Gastroesophageal sphincter (tissue), 4 donors: Measurements from ENCODE around the gene TTLL5. TPM values are rescaled to one million over a fixed set of nuclear protein-coding genes. Genes with fewer than 3 reads are reported as not detected.

Experiments
- ATAC-seq: fragments of 150-250 bp; one replicate; pipeline ENCODE4 v1.9.1; 2016; ENCODE audit warnings: mild to moderate bottlenecking, moderate library complexity
- H3K27ac ChIP-seq, 4 donors: fragments of 200-600 bp; sonication (generic) in 3 of 4; 1 replicate in 3 of 4; 2 replicates in 1 of 4; pipeline ENCODE4 v1.5.1; 2016 to 2019
- H3K27me3 ChIP-seq: fragments of 200-600 bp; sonication (generic); one replicate; pipeline ENCODE4 v1.5.1; 2019
- H3K36me3 ChIP-seq, 2 donors: fragments of 200-600 bp; sonication (generic); one replicate each; pipeline ENCODE4 v1.5.1; 2019; ENCODE audit warnings: control low read depth in 1 of 2
- H3K4me1 ChIP-seq, 3 donors: fragments of 200-600 bp; sonication (generic); 1 replicate in 2 of 3; 2 replicates in 1 of 3; pipeline ENCODE4 v1.5.1; 2016 to 2019; ENCODE audit warnings: control low read depth in 2 of 3
- H3K4me3 ChIP-seq, 2 donors: fragments of 200-600 bp; sonication (generic); one replicate each; pipeline ENCODE4 v1.5.1; 2019; ENCODE audit warnings: mild to moderate bottlenecking in 1 of 2, moderate library complexity in 1 of 2
- H3K9me3 ChIP-seq, 3 donors: fragments of 200-600 bp; sonication (generic); one replicate each; pipeline ENCODE4 v1.5.1; 2017 to 2019; ENCODE audit warnings: control low read depth in 2 of 3
- CTCF ChIP-seq, 4 experiments: fragments of 200-600 bp in 2 of 4; fragments of 450-650 bp in 2 of 4; sonication (generic) in 1 of 4; IDR thresholded peaks; one replicate each; pipeline ENCODE4 v1.5.1; 2017 to 2019; ENCODE audit warnings: antibody characterized with exemption in 4 of 4, mild to moderate bottlenecking in 2 of 4, moderate library complexity in 2 of 4
- EP300 ChIP-seq: sonication (generic); formaldehyde crosslinking; IDR thresholded peaks from one replicate; pipeline ENCODE4 v1.6.1; 2017; ENCODE audit warnings: antibody characterized with exemption, mild to moderate bottlenecking
- POLR2A ChIP-seq, 2 donors: fragments of 450-650 bp; IDR thresholded peaks; one replicate each; pipeline ENCODE4 v1.6.1; 2017; ENCODE audit warnings: antibody characterized with exemption in 2 of 2, mild to moderate bottlenecking in 2 of 2, moderate library complexity in 1 of 2
- POLR2AphosphoS5 ChIP-seq: sonication (generic); formaldehyde crosslinking; IDR thresholded peaks from one replicate; pipeline ENCODE4 v1.6.1; 2017; ENCODE audit warnings: antibody characterized with exemption
- WGBS, 2 donors: methylation state at CpG; one replicate each; pipeline ENCODE4 v1.1.5; 2018; ENCODE audit warnings: low coverage in 1 of 2; 5-methylcytosine and 5-hydroxymethylcytosine counted together
- total RNA-seq, 4 donors: library from RNA; depleted of rRNA; stranded (reverse); fragments of >200 nt; gene quantifications; one replicate each; pipeline ENCODE4 v1.1.0, GENCODE V29; 2016

The TTLL5 gene
- 10 to 100 TPM; 18.1 to 30.0 (median 22.1) TPM for total RNA-seq

- Histone ChIP-seq H3K9me3 (no peaks in the 10 kb centered on the region), H3K27me3 (no peaks in the 10 kb centered on the region), H3K27ac (peak within 1 kb of the TSS; percentile 56 to 91 (median 90)), H3K4me1 (peaks cover 0 to 36% (median 8%) of the 10 kb centered on the region in 3 donors), H3K36me3 (peaks cover 0 to 20% of the 10 kb centered on the region in 2 donors), H3K4me3 (peak within 1 kb of the TSS; percentile 88 to 91)
- peak; percentile 98 for ATAC-seq
- 1 to 3% methylated on average over 6 to 25 of the region's 60 CpGs for WGBS, 2 donors
- TF ChIP-seq CTCF (IDR thresholded peaks at IDR 0.05) (peak in 1 of 4 experiments; percentile 4), POLR2AphosphoS5 (peak; percentile 54), EP300 (no peak), POLR2A (IDR thresholded peaks at IDR 0.05) (peak; percentile 36 to 39)
Observed at GRCh38 chr14:75660630-75661498, at the start of gene TTLL5, which contains the start of gene ERG28. Gene TTLL5, plus strand, starts transcription at chr14:75661246. Its CDS starts 1,904 bp downstream, at chr14:75663150. Gene ERG28, minus strand, starts transcription at chr14:75660876. Its CDS starts 3,374 bp downstream, at chr14:75657502.

- Histone ChIP-seq H3K9me3 (peaks cover 0 to 4% (median 0%) of the 10 kb centered on the region in 3 donors), H3K4me3 (no peak overlapping the region), H3K4me1 (peaks cover 2 to 25% (median 6%) of the 10 kb centered on the region in 3 donors), H3K36me3 (no peaks in the 10 kb centered on the region), H3K27ac (no peak overlapping the region), H3K27me3 (no peaks in the 10 kb centered on the region)
- 69 to 100% methylated on average over 1 to 3 of the region's 4 CpGs for WGBS, 2 donors
- no peak for ATAC-seq
- TF ChIP-seq POLR2A (IDR thresholded peaks at IDR 0.05) (no peak), EP300 (no peak), POLR2AphosphoS5 (no peak), CTCF (IDR thresholded peaks at IDR 0.05) (no peak)
Observed at GRCh38 chr14:75612157-75612556, 48.9 kb upstream of the TTLL5 start.

- H3K36me3 ChIP-seq, result no peaks in the 10 kb centered on the region
- no peaks in the 10 kb centered on the region for H3K9me3 ChIP-seq
- H3K27me3 ChIP-seq, result no peaks in the 10 kb centered on the region
- ATAC-seq, result no peak
- 56 to 67% methylated on average over 1 to 4 of the region's 4 CpGs for WGBS, 2 donors
- H3K4me3 ChIP-seq, result no peak overlapping the region
- no peak for TF ChIP-seq CTCF (IDR thresholded peaks at IDR 0.05)
- no peak for TF ChIP-seq POLR2A (IDR thresholded peaks at IDR 0.05)
- TF ChIP-seq EP300, result no peak
- TF ChIP-seq POLR2AphosphoS5, result no peak
- H3K4me1 ChIP-seq, result peaks cover 2 to 21% (median 6%) of the 10 kb centered on the region in 3 donors
- no peak overlapping the region for H3K27ac ChIP-seq
Observed at GRCh38 chr14:75614179-75614578, 46.9 kb upstream of the TTLL5 start.

- no peaks in the 10 kb centered on the region for H3K27me3 ChIP-seq
- no peak overlapping the region for H3K4me3 ChIP-seq
- TF ChIP-seq POLR2AphosphoS5 (no peak), POLR2A (IDR thresholded peaks at IDR 0.05) (no peak), CTCF (IDR thresholded peaks at IDR 0.05) (no peak), EP300 (no peak)
- peaks cover 0 to 10% (median 6%) of the 10 kb centered on the region in 3 donors for H3K4me1 ChIP-seq
- ATAC-seq, result peak; percentile 44
- 73 to 80% methylated on average over 1 to 4 of the region's 4 CpGs for WGBS, 2 donors
- no peaks in the 10 kb centered on the region for H3K9me3 ChIP-seq
- no peak overlapping the region for H3K27ac ChIP-seq
- no peaks in the 10 kb centered on the region for H3K36me3 ChIP-seq
Observed at GRCh38 chr14:75615200-75615599, 45.8 kb upstream of the TTLL5 start.
